Trophoblast cell (in vitro differentiated cells and primary cell): ENCODE measurements around the gene SYTL2.

ENCODE experiments used
- DNase-seq, 2 donors: peaks; one replicate each; pipeline ENCODE4 v3.0.0-alpha.2; 2016
- H2AFZ ChIP-seq: 2 replicates; pipeline ENCODE4 v1.6.1; 2013; ENCODE audit warnings: low read length, moderate library complexity, mild to moderate bottlenecking; ENCODE audit not compliant: insufficient read depth, poor library complexity
- H2AK5ac ChIP-seq: 2 replicates; pipeline ENCODE4 v1.6.1; 2013; ENCODE audit warnings: mild to moderate bottlenecking, low read length
- H2BK120ac ChIP-seq: 2 replicates; pipeline ENCODE4 v1.6.1; 2013; ENCODE audit warnings: low read length, mild to moderate bottlenecking, moderate library complexity; ENCODE audit not compliant: insufficient read depth, poor library complexity
- H2BK12ac ChIP-seq: 2 replicates; pipeline ENCODE4 v1.6.1; 2013; ENCODE audit warnings: mild to moderate bottlenecking, low read length, moderate library complexity
- H2BK5ac ChIP-seq: 2 replicates; pipeline ENCODE4 v1.6.1; 2013; ENCODE audit warnings: low read length, low read depth, moderate library complexity, mild to moderate bottlenecking; ENCODE audit not compliant: poor library complexity
- H3K14ac ChIP-seq: 2 replicates; pipeline ENCODE4 v1.6.1; 2013; ENCODE audit warnings: mild to moderate bottlenecking, low read length
- H3K18ac ChIP-seq: 2 replicates; pipeline ENCODE4 v1.6.1; 2013; ENCODE audit warnings: mild to moderate bottlenecking, low read length
- H3K23ac ChIP-seq: 2 replicates; pipeline ENCODE4 v1.6.1; 2013; ENCODE audit warnings: low read length
- H3K27ac ChIP-seq: 2 replicates; pipeline ENCODE4 v1.5.1; 2013; ENCODE audit warnings: low read depth, mild to moderate bottlenecking, inconsistent platforms, low read length, moderate library complexity
- H3K27me3 ChIP-seq: 2 replicates; pipeline ENCODE4 v1.6.1; 2013; ENCODE audit warnings: inconsistent platforms, mild to moderate bottlenecking, low read length, moderate library complexity; ENCODE audit not compliant: insufficient read depth
- H3K36me3 ChIP-seq, 2 experiments: 1 replicate in 1 of 2; 2 replicates in 1 of 2; pipeline ENCODE4 v1.6.1; 2013; ENCODE audit warnings: low read length in 2 of 2, mild to moderate bottlenecking in 2 of 2, moderate library complexity in 1 of 2; ENCODE audit not compliant: insufficient read depth in 2 of 2, control insufficient read depth in 1 of 2
- H3K4ac ChIP-seq: 2 replicates; pipeline ENCODE4 v1.6.1; 2013; ENCODE audit warnings: low read depth, mild to moderate bottlenecking, low read length, moderate library complexity
- H3K4me1 ChIP-seq, 2 experiments: 1 replicate in 1 of 2; 2 replicates in 1 of 2; pipeline ENCODE4 v1.6.1; 2013; ENCODE audit warnings: low read length in 2 of 2, mild to moderate bottlenecking in 2 of 2, moderate library complexity in 1 of 2; ENCODE audit not compliant: insufficient read depth in 2 of 2, control insufficient read depth in 1 of 2
- H3K4me2 ChIP-seq: 2 replicates; pipeline ENCODE4 v1.6.1; 2013; ENCODE audit warnings: inconsistent platforms, mild to moderate bottlenecking, low read length, moderate library complexity
- H3K4me3 ChIP-seq: 2 replicates; pipeline ENCODE4 v1.5.1; 2013; ENCODE audit warnings: mild to moderate bottlenecking, low read depth, low read length, inconsistent platforms
- H3K79me1 ChIP-seq: one replicate; pipeline ENCODE4 v1.6.1; 2013; ENCODE audit warnings: low read length
- H3K79me2 ChIP-seq: 2 replicates; pipeline ENCODE4 v1.6.1; 2013; ENCODE audit warnings: low read length, mild to moderate bottlenecking; ENCODE audit not compliant: control insufficient read depth, insufficient read depth, poor library complexity
- H3K9ac ChIP-seq: 2 replicates; pipeline ENCODE4 v1.6.1; 2013; ENCODE audit warnings: mild to moderate bottlenecking, low read length
- H3K9me3 ChIP-seq: 2 replicates; pipeline ENCODE4 v1.6.1; 2013; ENCODE audit warnings: low read depth, mild to moderate bottlenecking, control low read depth, inconsistent platforms, low read length; ENCODE audit not compliant: insufficient read depth
- H4K12ac ChIP-seq: 2 replicates; pipeline ENCODE4 v1.6.1; 2013; ENCODE audit warnings: low read depth, mild to moderate bottlenecking, low read length, moderate library complexity
- H4K8ac ChIP-seq: 2 replicates; pipeline ENCODE4 v1.6.1; 2013; ENCODE audit warnings: low read depth, mild to moderate bottlenecking, low read length, moderate library complexity
- H4K91ac ChIP-seq: one replicate; pipeline ENCODE4 v1.6.1; 2013; ENCODE audit warnings: low read depth, mild to moderate bottlenecking, low read length, moderate library complexity
- WGBS: extraction: QIAGEN DNeasy Blood & Tissue Kit; methylation state at CpG from one replicate; pipeline ENCODE4 v1.1.7; 2013; ENCODE audit warnings: missing lambda C conversion rate; ENCODE audit not compliant: insufficient read length, insufficient coverage; ENCODE audit errors: extremely low coverage; 5-methylcytosine and 5-hydroxymethylcytosine counted together

Gene SYTL2

DNA sequence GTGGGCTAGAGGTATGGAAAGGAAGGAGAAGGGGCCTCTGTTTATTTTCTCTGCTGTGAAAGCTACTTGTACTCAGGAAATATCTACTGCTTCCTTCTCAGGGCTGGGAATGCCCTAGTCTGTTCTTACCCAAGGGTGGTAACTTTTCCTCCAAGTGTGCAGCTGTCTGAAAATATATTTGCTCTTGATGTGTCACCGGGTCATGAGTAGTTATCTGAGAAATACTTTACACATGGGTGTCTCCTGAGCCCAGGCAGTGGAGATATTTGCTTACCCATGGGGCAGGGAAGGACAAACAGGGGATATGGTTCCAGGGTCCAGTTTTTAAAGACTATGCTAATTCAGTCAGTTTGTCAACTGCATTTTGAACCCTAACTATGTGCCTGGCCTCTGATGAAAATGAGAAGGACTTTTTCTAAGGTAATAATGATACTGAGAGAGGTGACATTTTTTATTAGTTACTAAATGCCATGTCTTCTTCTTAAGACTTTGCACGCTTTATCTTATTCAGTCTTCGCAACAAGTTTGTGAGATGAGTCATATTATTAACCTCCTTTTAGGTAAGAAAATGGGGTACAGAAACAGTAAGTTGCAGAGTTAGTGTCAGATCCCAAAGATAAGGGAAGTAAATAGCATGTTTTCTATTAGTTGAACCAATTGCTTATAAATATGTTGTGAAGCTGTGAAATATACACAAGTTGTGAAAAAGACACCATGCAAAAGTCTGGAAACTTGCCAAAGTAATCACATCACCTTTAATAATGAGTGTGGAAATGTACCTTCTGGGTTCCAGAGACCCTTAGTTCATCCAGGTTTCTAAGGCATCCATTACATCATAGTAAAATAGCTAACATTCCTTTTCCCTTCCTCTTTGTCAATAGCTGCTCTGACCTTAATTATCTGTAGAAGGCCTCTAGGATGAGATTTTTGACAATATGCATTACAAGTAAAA lies 22.9 kb downstream of the SYTL2 start:
- peak in 1 of 2 donors; percentile 45 for DNase-seq
- H2AK5ac ChIP-seq, result no peak overlapping the region
- H4K91ac ChIP-seq, result no peak overlapping the region
- no peak overlapping the region for H2BK12ac ChIP-seq
- no peaks in the 10 kb centered on the region for H3K27me3 ChIP-seq
- no peak overlapping the region for H2BK120ac ChIP-seq
- no CpG with 5 or more reads among the region's 3 CpGs for WGBS
- no peak overlapping the region for H2BK5ac ChIP-seq
- H3K4me1 ChIP-seq, result peaks cover 0 to 3% of the 10 kb centered on the region in 2 experiments
- H3K9me3 ChIP-seq, result no peaks in the 10 kb centered on the region
- H3K14ac ChIP-seq, result no peak overlapping the region
- H3K23ac ChIP-seq, result no peak overlapping the region
- no peak overlapping the region for H3K4me3 ChIP-seq
- H3K79me1 ChIP-seq, result no peaks in the 10 kb centered on the region
- H3K18ac ChIP-seq, result no peak overlapping the region
- H4K8ac ChIP-seq, result no peak overlapping the region
- no peak overlapping the region for H3K9ac ChIP-seq
- no peak overlapping the region for H3K4me2 ChIP-seq
- no peak overlapping the region for H4K12ac ChIP-seq
- no peak overlapping the region for H3K27ac ChIP-seq
- no peaks in the 10 kb centered on the region for H3K79me2 ChIP-seq
- no peak overlapping the region for H3K4ac ChIP-seq
- H3K36me3 ChIP-seq, result no peaks in the 10 kb centered on the region
- H2AFZ ChIP-seq, result no peak overlapping the region

- no peak overlapping the region for H3K4me3 ChIP-seq
Observed at GRCh38 chr11:85787168-85787567, 23.8 kb downstream of the SYTL2 start.

GRCh38 chr11:85784480-85785265 lies 26.3 kb downstream of the SYTL2 start:
- Histone ChIP-seq H4K91ac (no peak overlapping the region), H3K18ac (no peak overlapping the region), H2AK5ac (no peak overlapping the region), H4K8ac (no peak overlapping the region), H3K4me1 (peaks cover 0 to 3% of the 10 kb centered on the region in 2 experiments), H3K79me2 (no peaks in the 10 kb centered on the region), H4K12ac (no peak overlapping the region), H3K27ac (no peak overlapping the region), H3K4me2 (no peak overlapping the region), H3K9ac (no peak overlapping the region), H2BK120ac (no peak overlapping the region), H3K4ac (no peak overlapping the region), H3K9me3 (no peaks in the 10 kb centered on the region), H2BK12ac (no peak overlapping the region), H3K23ac (no peak overlapping the region), H2AFZ (no peak overlapping the region), H3K36me3 (no peaks in the 10 kb centered on the region), H3K14ac (no peak overlapping the region), H3K79me1 (no peaks in the 10 kb centered on the region), H2BK5ac (no peak overlapping the region), H3K27me3 (no peaks in the 10 kb centered on the region), H3K4me3 (no peak overlapping the region)
- no CpG with 5 or more reads among the region's 6 CpGs for WGBS
- no peak for DNase-seq

More at GRCh38 chr11:85787168-85787567, 23.8 kb downstream of the SYTL2 start:
- Histone ChIP-seq H4K91ac (no peak overlapping the region), H4K8ac (no peak overlapping the region), H3K79me1 (no peaks in the 10 kb centered on the region), H3K9ac (no peak overlapping the region), H3K27me3 (no peaks in the 10 kb centered on the region), H3K27ac (no peak overlapping the region), H3K23ac (no peak overlapping the region), H2BK120ac (no peak overlapping the region), H3K36me3 (no peaks in the 10 kb centered on the region), H3K4ac (no peak overlapping the region), H3K14ac (no peak overlapping the region), H3K4me1 (peaks cover 0 to 3% of the 10 kb centered on the region in 2 experiments), H2BK12ac (no peak overlapping the region), H3K79me2 (no peaks in the 10 kb centered on the region), H3K9me3 (no peaks in the 10 kb centered on the region), H3K18ac (no peak overlapping the region), H3K4me2 (no peak overlapping the region), H2BK5ac (no peak overlapping the region), H2AK5ac (no peak overlapping the region), H2AFZ (no peak overlapping the region), H4K12ac (no peak overlapping the region)
- no peak for DNase-seq
- WGBS, result no CpG with 5 or more reads among the region's 1 CpG

DNA sequence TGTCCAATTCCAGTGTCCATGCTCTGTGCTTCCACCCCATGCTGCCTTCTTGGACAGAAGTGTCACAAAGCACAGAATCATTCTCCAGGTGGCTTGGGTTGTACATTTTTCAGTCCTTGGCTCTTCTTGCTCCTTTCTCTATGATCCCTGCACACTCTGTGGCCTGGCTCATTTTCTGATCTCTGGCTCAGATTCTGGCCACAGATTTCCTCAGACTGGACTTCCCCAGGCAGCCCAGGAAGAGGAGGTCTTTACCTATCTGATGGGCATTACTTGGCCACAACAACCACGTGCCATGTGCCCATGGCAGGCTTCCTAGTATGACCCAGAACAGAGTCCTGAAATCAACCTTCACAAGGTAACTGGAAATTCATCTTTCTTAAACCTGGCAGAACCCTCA lies 27.2 kb downstream of the SYTL2 start:
- no CpG with 5 or more reads among the region's 1 CpG for WGBS
- Histone ChIP-seq H3K79me1 (no peaks in the 10 kb centered on the region), H3K23ac (no peak overlapping the region), H3K4me3 (no peak overlapping the region), H3K9me3 (no peaks in the 10 kb centered on the region), H3K4me1 (peaks cover 0 to 3% of the 10 kb centered on the region in 2 experiments), H3K18ac (no peak overlapping the region), H2BK12ac (no peak overlapping the region), H2BK5ac (no peak overlapping the region), H2AFZ (no peak overlapping the region), H4K91ac (no peak overlapping the region), H4K8ac (no peak overlapping the region), H2BK120ac (no peak overlapping the region), H3K27ac (no peak overlapping the region), H3K4ac (no peak overlapping the region), H3K79me2 (no peaks in the 10 kb centered on the region), H3K9ac (no peak overlapping the region), H3K36me3 (no peaks in the 10 kb centered on the region), H3K14ac (no peak overlapping the region), H3K27me3 (no peaks in the 10 kb centered on the region), H2AK5ac (no peak overlapping the region), H4K12ac (no peak overlapping the region), H3K4me2 (no peak overlapping the region)
- DNase-seq, result no peak
